Measurements from ENCODE around the gene SEC61A2.

DNA sequence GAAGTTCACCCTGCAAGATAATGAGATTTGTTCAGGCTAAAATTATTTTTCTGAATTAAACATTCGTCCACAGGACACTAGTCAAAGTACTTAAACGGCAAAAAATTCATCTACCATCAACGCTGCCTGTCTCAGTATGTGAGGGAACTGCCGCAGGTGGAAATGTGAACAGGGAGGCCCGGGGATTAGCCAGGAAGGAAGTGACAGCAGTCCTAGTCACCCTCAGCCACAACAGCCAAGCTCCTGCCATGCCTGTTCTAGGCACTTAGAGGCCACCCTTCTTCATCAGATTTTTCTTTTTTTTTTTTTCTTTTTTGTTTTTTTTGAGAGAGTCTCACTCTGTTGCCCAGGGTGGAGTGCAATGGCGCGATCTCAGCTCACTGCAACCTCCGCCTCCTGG, 56.8 kb downstream of the SEC61A2 start:
- TF ChIP-seq FOXA2 (IDR thresholded peaks at IDR 0.05) (no peak), SP1 (IDR thresholded peaks at IDR 0.05) (no peak), NR2F2 (IDR thresholded peaks at IDR 0.05) (no peak)
- TF ChIP-seq, protein P1, sequence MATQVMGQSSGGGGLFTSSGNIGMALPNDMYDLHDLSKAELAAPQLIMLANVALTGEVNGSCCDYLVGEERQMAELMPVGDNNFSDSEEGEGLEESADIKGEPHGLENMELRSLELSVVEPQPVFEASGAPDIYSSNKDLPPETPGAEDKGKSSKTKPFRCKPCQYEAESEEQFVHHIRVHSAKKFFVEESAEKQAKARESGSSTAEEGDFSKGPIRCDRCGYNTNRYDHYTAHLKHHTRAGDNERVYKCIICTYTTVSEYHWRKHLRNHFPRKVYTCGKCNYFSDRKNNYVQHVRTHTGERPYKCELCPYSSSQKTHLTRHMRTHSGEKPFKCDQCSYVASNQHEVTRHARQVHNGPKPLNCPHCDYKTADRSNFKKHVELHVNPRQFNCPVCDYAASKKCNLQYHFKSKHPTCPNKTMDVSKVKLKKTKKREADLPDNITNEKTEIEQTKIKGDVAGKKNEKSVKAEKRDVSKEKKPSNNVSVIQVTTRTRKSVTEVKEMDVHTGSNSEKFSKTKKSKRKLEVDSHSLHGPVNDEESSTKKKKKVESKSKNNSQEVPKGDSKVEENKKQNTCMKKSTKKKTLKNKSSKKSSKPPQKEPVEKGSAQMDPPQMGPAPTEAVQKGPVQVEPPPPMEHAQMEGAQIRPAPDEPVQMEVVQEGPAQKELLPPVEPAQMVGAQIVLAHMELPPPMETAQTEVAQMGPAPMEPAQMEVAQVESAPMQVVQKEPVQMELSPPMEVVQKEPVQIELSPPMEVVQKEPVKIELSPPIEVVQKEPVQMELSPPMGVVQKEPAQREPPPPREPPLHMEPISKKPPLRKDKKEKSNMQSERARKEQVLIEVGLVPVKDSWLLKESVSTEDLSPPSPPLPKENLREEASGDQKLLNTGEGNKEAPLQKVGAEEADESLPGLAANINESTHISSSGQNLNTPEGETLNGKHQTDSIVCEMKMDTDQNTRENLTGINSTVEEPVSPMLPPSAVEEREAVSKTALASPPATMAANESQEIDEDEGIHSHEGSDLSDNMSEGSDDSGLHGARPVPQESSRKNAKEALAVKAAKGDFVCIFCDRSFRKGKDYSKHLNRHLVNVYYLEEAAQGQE (IDR thresholded peaks at IDR 0.05): no peak
- TF ChIP-seq, protein P2, sequence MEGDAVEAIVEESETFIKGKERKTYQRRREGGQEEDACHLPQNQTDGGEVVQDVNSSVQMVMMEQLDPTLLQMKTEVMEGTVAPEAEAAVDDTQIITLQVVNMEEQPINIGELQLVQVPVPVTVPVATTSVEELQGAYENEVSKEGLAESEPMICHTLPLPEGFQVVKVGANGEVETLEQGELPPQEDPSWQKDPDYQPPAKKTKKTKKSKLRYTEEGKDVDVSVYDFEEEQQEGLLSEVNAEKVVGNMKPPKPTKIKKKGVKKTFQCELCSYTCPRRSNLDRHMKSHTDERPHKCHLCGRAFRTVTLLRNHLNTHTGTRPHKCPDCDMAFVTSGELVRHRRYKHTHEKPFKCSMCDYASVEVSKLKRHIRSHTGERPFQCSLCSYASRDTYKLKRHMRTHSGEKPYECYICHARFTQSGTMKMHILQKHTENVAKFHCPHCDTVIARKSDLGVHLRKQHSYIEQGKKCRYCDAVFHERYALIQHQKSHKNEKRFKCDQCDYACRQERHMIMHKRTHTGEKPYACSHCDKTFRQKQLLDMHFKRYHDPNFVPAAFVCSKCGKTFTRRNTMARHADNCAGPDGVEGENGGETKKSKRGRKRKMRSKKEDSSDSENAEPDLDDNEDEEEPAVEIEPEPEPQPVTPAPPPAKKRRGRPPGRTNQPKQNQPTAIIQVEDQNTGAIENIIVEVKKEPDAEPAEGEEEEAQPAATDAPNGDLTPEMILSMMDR (IDR thresholded peaks at IDR 0.05; ENCODE audit: low read depth, low read length, missing input control): no peak
